VCaP (cell line): Measurements from ENCODE around the gene HOXB8.

ENCODE experiments used
- H3K27ac ChIP-seq: fragments of 450-650 bp; 2 replicates; pipeline ENCODE4 v1.5.1; 2017
- CTCF ChIP-seq: fragments of 450-650 bp; conservative IDR thresholded peaks from 2 replicates; pipeline ENCODE4 v1.5.1; 2017; ENCODE audit warnings: mild to moderate bottlenecking, moderate library complexity

Gene HOXB8

GRCh38 chr17:48609759-48610281 is 5.3 kb downstream of the HOXB8 start:
- peak overlapping the region; percentile 49; the same call in 1 of the 2 replicates for H3K27ac ChIP-seq
- no peak for TF ChIP-seq CTCF

GRCh38 chr17:48609033-48609432 is 6.1 kb downstream of the HOXB8 start:
- no peak for TF ChIP-seq CTCF
- no peak overlapping the region for H3K27ac ChIP-seq

GRCh38 chr17:48608494-48608834 is 6.6 kb downstream of the HOXB8 start:
- no peak for TF ChIP-seq CTCF
- H3K27ac ChIP-seq = no peak overlapping the region

- H3K27ac ChIP-seq = no peak overlapping the region
- TF ChIP-seq CTCF = no peak
These were observed 8.0 kb downstream of the HOXB8 start for GRCh38 chr17:48606892-48607614.

- no peak overlapping the region for H3K27ac ChIP-seq
These were observed 8.9 kb downstream of the HOXB8 start for GRCh38 chr17:48605991-48606891.

GRCh38 chr17:48605409-48605919 is 9.6 kb downstream of the HOXB8 start:
- no peak overlapping the region for H3K27ac ChIP-seq

More at GRCh38 chr17:48605991-48606891, 8.9 kb downstream of the HOXB8 start:
- TF ChIP-seq CTCF = no peak

More at GRCh38 chr17:48605409-48605919, 9.6 kb downstream of the HOXB8 start:
- no peak for TF ChIP-seq CTCF
